GM23248 (cell line): Measurements from ENCODE around the gene NUP62CL. TPM values are rescaled to one million over a fixed set of nuclear protein-coding genes. Genes with fewer than 3 reads are reported as not detected.
"Not testable (repeated sequence)": the region's sequence is repeated elsewhere in the genome, so short reads cannot be mapped to it uniquely, and the experiment has no call there.

Experiments used
- DNase-seq: peaks from one replicate; pipeline ENCODE4 v3.0.0-alpha.2; 2015
- H2AFZ ChIP-seq: fragments of 200-600 bp; sonication (generic); 2 replicates; pipeline ENCODE4 v1.6.1; 2016; ENCODE audit warnings: antibody characterized with exemption
- H3F3A ChIP-seq: fragments of 200-600 bp; sonication (generic); 2 replicates; pipeline ENCODE4 v1.6.1; 2016; ENCODE audit warnings: mild to moderate bottlenecking, antibody characterized with exemption, mixed run types; ENCODE audit not compliant: insufficient read depth
- H3K27ac ChIP-seq: fragments of 200-600 bp; sonication (generic); 2 replicates; pipeline ENCODE4 v1.5.1; 2016; ENCODE audit warnings: mild to moderate bottlenecking
- H3K27me3 ChIP-seq: fragments of 200-600 bp; sonication (generic); replicated peaks from 2 replicates; pipeline ENCODE4 v1.6.1; 2016; ENCODE audit warnings: mild to moderate bottlenecking; ENCODE audit not compliant: insufficient read depth
- H3K36me3 ChIP-seq: fragments of 200-600 bp; sonication (generic); 2 replicates; pipeline ENCODE4 v1.6.1; 2016; ENCODE audit warnings: low read depth, mild to moderate bottlenecking
- H3K4me1 ChIP-seq: fragments of 200-600 bp; sonication (generic); 2 replicates; pipeline ENCODE4 v1.6.1; 2016; ENCODE audit warnings: mild to moderate bottlenecking; ENCODE audit not compliant: insufficient read depth
- H3K4me2 ChIP-seq: fragments of 200-600 bp; sonication (generic); one replicate; pipeline ENCODE4 v1.6.1; 2016; ENCODE audit warnings: mild to moderate bottlenecking; ENCODE audit not compliant: unreplicated experiment
- H3K4me3 ChIP-seq: fragments of 200-600 bp; sonication (generic); 2 replicates; pipeline ENCODE4 v1.5.1; 2016; ENCODE audit warnings: mild to moderate bottlenecking
- H3K79me2 ChIP-seq: fragments of 200-600 bp; sonication (generic); 2 replicates; pipeline ENCODE4 v1.6.1; 2016; ENCODE audit warnings: mild to moderate bottlenecking; ENCODE audit not compliant: insufficient read depth
- H3K9ac ChIP-seq: fragments of 200-600 bp; sonication (generic); 2 replicates; pipeline ENCODE4 v1.6.1; 2016; ENCODE audit warnings: mild to moderate bottlenecking
- H3K9me2 ChIP-seq: fragments of 200-600 bp; sonication (generic); 2 replicates; pipeline ENCODE4 v1.6.1; 2016; ENCODE audit warnings: mixed run types, mild to moderate bottlenecking, moderate library complexity; ENCODE audit not compliant: insufficient read depth
- H3K9me3 ChIP-seq: fragments of 200-600 bp; sonication (generic); one replicate; pipeline ENCODE4 v1.6.1; 2017; ENCODE audit warnings: low read depth
- H4K20me1 ChIP-seq: fragments of 200-600 bp; sonication (generic); 2 replicates; pipeline ENCODE4 v1.6.0; 2016; ENCODE audit not compliant: insufficient read depth
- EZH2 ChIP-seq: fragments of 200-600 bp; sonication (generic); IDR thresholded peaks from 2 replicates; pipeline ENCODE4 v1.6.1; 2018; ENCODE audit warnings: antibody characterized with exemption, mild to moderate bottlenecking; ENCODE audit not compliant: insufficient read depth, poor library complexity, severe bottlenecking
- EZH2phosphoT487 ChIP-seq: fragments of 200-600 bp; sonication (generic); IDR thresholded peaks from 2 replicates; pipeline ENCODE4 v1.6.1; 2018; ENCODE audit warnings: antibody characterized with exemption, moderate library complexity, mild to moderate bottlenecking, low read depth; ENCODE audit not compliant: insufficient read depth
- WGBS, 2 experiments: methylation state at CpG; one replicate each; pipeline ENCODE4 v1.1.6; 2015 to 2017; ENCODE audit warnings: low lambda C conversion rate in 2 of 2, low coverage in 1 of 2; ENCODE audit errors: missing lambda C conversion rate in 2 of 2; 5-methylcytosine and 5-hydroxymethylcytosine counted together
- in situ Hi-C: fragments of 300-500 bp; cut with MboI; formaldehyde crosslinking; loops from 2 replicates; pipeline ENCODE4 v1.15.0; 2020
- polyA plus RNA-seq: library from polyadenylated mRNA; unstranded; fragments of >200 nt; fragmentation: Nextera tagmentation; extraction: Ambion mirVana; gene quantifications from 2 replicates; pipeline ENCODE4 v1.2.1, GENCODE V29; 2016
- total RNA-seq: library from RNA; depleted of rRNA; stranded (reverse); fragments of >200 nt; shearing (Covaris generic); gene quantifications from 2 replicates; pipeline ENCODE4 v1.2.3, GENCODE V29; 2014

Gene NUP62CL
- total and polyA plus RNA-seq, 2 experiments from 2014 or later = not detected

DNA sequence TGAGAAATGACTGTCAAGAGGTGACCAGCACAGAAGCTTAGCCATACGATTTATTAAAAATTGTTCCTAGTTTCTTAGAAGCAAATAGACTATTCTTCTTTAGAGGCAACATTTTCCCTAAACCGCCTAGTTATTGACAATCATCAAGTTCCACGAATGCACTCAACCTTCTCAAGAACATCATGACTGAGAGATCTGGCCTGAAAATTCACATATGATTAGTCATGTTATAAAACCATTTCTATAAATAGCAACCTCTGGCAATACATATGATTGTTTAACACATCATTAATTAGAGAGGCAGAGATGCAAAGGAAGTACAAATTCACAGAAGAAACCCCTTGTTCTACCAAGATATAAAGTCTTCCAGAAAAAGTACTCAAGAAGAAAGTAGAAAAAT, 6.7 kb downstream of the NUP62CL start:
- Histone ChIP-seq H2AFZ (no peak overlapping the region), H4K20me1 (no peaks in the 10 kb centered on the region), H3K36me3 (no peaks in the 10 kb centered on the region), H3F3A (no peaks in the 10 kb centered on the region), H3K27me3 (no peaks in the 10 kb centered on the region), H3K79me2 (no peaks in the 10 kb centered on the region), H3K4me3 (no peak overlapping the region), H3K9me3 (no peaks in the 10 kb centered on the region), H3K4me2 (no peak overlapping the region), H3K9ac (no peak overlapping the region), H3K9me2 (no peaks in the 10 kb centered on the region), H3K4me1 (no peaks in the 10 kb centered on the region), H3K27ac (no peak overlapping the region)
- no peak for TF ChIP-seq EZH2phosphoT487
- in situ Hi-C loops = no loop called here
- WGBS, 2 experiments = 53 to 71% methylated on average over 3 of the region's 3 CpGs
- DNase-seq = no peak

DNA sequence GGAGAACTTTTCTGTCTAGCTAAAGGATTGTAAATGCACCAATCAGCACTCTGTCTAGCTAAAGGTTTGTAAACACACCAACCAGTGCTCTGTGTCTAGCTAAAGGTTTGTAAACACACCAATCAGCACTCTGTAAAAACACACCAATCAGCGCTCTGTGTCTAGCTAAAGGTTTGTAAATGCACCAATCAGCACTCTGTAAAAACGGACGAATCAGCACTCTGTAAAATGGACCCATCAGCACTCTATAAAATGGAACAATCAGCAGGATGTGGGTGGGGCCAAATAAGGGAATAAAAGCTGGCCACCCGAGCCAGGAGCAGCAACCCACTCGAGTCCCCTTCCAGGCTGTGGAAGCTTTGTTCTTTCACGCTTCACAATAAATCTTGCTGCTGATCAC, 8.2 kb downstream of the NUP62CL start:
- H2AFZ ChIP-seq, in situ Hi-C loops, H3F3A ChIP-seq, H3K4me3 ChIP-seq, H3K9me3 ChIP-seq, DNase-seq, H3K9ac ChIP-seq, H4K20me1 ChIP-seq, H3K27ac ChIP-seq, H3K4me1 ChIP-seq, H3K36me3 ChIP-seq, H3K79me2 ChIP-seq, H3K9me2 ChIP-seq, H3K27me3 ChIP-seq, H3K4me2 ChIP-seq: not testable (repeated sequence)
- WGBS, 2 experiments = 52 to 60% methylated on average over 6 of the region's 6 CpGs

DNA sequence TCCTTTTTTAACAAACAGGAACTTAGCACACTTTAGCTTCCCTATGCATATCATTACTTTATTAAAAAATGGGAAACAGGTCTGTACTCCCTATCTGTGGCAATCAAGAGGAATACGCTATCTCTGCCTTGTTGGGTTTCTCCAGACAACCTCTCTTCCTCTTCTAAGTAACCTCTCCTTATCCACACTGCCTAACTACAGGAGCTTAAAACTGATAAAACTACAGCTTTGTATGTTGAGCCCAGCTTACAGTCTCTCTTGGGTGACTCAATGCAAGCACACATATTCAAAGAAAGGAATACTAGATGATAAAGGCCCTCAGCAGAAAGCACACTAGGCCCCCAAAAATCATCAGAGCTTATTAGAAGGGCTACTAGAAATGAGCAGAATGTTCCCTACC, 8.9 kb downstream of the NUP62CL start:
- Histone ChIP-seq H3K9me3 (no peaks in the 10 kb centered on the region), H3K4me3 (no peak overlapping the region), H3K27ac (no peak overlapping the region), H3K9me2 (no peaks in the 10 kb centered on the region), H3K4me2 (no peak overlapping the region), H4K20me1 (no peaks in the 10 kb centered on the region), H3K4me1 (no peaks in the 10 kb centered on the region), H3K9ac (no peak overlapping the region), H2AFZ (no peak overlapping the region), H3K27me3 (no peaks in the 10 kb centered on the region), H3K36me3 (no peaks in the 10 kb centered on the region), H3K79me2 (no peaks in the 10 kb centered on the region), H3F3A (no peaks in the 10 kb centered on the region)
- in situ Hi-C loops = no loop called here
- DNase-seq = no peak
- 40 to 60% methylated on average over 1 of the region's 1 CpG for WGBS, 2 experiments
- no peak for TF ChIP-seq EZH2
- no peak for TF ChIP-seq EZH2phosphoT487

DNA sequence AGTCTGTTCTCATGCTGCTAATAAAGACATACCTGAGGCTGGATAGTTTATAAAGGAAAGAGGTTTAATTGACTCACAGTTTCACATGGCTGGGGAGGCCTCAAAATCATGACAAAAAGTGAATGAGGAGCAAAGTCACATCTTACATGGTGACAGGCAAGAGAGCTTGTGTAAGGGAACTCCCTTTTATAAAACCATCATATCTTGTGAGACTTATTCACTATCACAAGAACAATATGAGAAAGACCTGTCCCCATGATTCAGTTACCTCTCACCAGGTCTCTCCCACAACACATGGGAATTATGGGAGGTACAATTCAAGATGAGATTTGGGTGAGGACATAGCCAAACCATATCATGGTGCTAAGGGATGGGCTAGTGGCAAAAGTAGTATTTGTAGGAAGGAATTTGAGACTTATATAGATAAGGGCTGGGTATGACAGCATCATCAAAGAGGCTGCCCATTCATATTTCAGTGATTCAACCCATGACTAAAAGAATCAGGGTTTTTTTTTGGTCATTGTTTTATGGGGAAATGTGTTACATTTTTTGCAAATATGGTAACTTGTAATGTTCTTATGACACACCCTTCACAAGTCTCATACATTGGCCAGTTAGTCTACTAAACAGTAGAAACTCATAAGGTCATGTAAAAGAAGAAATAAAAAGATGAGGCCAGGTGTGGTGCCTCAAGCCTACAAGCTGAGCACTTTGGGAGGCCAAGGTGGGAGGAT, 34.7 kb downstream of the NUP62CL start:
- Histone ChIP-seq H3K9ac (no peak overlapping the region), H3K4me3 (no peak overlapping the region), H3F3A (no peaks in the 10 kb centered on the region), H3K27me3 (no peaks in the 10 kb centered on the region), H3K4me1 (no peaks in the 10 kb centered on the region), H3K27ac (no peak overlapping the region), H3K4me2 (no peak overlapping the region), H3K36me3 (no peaks in the 10 kb centered on the region), H3K9me2 (no peaks in the 10 kb centered on the region), H4K20me1 (no peaks in the 10 kb centered on the region), H3K9me3 (no peaks in the 10 kb centered on the region), H2AFZ (no peak overlapping the region), H3K79me2 (no peaks in the 10 kb centered on the region)
- in situ Hi-C loops = no loop called here
- TF ChIP-seq EZH2 (no peak), EZH2phosphoT487 (no peak)
- no peak for DNase-seq

DNA sequence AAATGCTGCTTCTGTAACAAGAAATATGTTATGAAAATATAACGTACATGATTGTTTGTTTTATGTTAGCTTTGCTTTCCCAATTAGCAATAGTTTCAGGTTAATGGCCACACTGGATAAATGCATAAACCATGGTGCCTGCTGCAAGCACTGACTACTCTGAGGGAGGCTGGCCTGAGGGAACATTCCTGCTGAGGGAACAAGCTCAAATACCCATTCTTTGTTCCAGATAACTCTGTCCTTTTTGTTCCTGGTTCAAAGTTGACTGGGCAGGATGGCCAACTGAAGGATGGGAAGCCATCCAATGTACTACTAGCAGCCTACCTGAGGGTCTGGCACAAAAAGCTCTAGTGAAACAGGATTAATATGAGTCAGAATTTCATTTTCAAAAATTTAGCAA, 37.5 kb downstream of the NUP62CL start:
- H3K27ac ChIP-seq = no peak overlapping the region
- no peaks in the 10 kb centered on the region for H4K20me1 ChIP-seq
- H3K4me3 ChIP-seq = no peak overlapping the region
- H3F3A ChIP-seq = no peaks in the 10 kb centered on the region
- no peaks in the 10 kb centered on the region for H3K9me2 ChIP-seq
- DNase-seq = no peak
- no peak for TF ChIP-seq EZH2
- TF ChIP-seq EZH2phosphoT487 = no peak
- H3K4me2 ChIP-seq = no peak overlapping the region
- H3K4me1 ChIP-seq = no peaks in the 10 kb centered on the region
- 64 to 68% methylated on average over 1 of the region's 1 CpG for WGBS, 2 experiments
- H3K9ac ChIP-seq = no peak overlapping the region
- in situ Hi-C loops = no loop called here
- H3K9me3 ChIP-seq = no peaks in the 10 kb centered on the region
- H3K27me3 ChIP-seq = no peaks in the 10 kb centered on the region
- H3K36me3 ChIP-seq = no peaks in the 10 kb centered on the region
- no peak overlapping the region for H2AFZ ChIP-seq
- H3K79me2 ChIP-seq = no peaks in the 10 kb centered on the region
